Muscle of leg (tissue), 16 donors: Measurements from ENCODE around the gene GTPBP6. TPM values are rescaled to one million over a fixed set of nuclear protein-coding genes. Genes with fewer than 3 reads are reported as not detected.

Source experiments
- DNase-seq: peaks from one replicate; pipeline ENCODE4 v3.0.0; 2013
- H3K27ac ChIP-seq: one replicate; pipeline ENCODE4 v1.5.1; 2013; ENCODE audit warnings: mild to moderate bottlenecking, low read length, control low read depth
- H3K27me3 ChIP-seq: one replicate; pipeline ENCODE4 v1.6.1; 2013; ENCODE audit warnings: low read length; ENCODE audit not compliant: control insufficient read depth, insufficient read depth
- H3K36me3 ChIP-seq: one replicate; pipeline ENCODE4 v1.6.1; 2013; ENCODE audit warnings: low read length; ENCODE audit not compliant: control insufficient read depth, insufficient read depth
- H3K4me1 ChIP-seq: one replicate; pipeline ENCODE4 v1.6.1; 2013; ENCODE audit warnings: low read length; ENCODE audit not compliant: control insufficient read depth, insufficient read depth
- H3K4me3 ChIP-seq: one replicate; pipeline ENCODE4 v1.5.1; 2013; ENCODE audit warnings: low read length, control low read depth
- H3K9me3 ChIP-seq: replicated peaks from 2 replicates; pipeline ENCODE4 v1.6.1; 2013; ENCODE audit warnings: low read depth, low read length; ENCODE audit not compliant: control insufficient read depth
- WGBS: methylation state at CpG from one replicate; pipeline ENCODE4 v1.1.5; 2013; ENCODE audit warnings: missing lambda C conversion rate; ENCODE audit not compliant: insufficient coverage; 5-methylcytosine and 5-hydroxymethylcytosine counted together
- long read RNA-seq, 11 donors: transcript quantifications; one replicate each; lab custom pipeline, GENCODE V29; 2026
- polyA plus RNA-seq, 8 donors: library from polyadenylated mRNA; unstranded; fragments of 120-200 nt; gene quantifications; one replicate each; pipeline versions ENCODE4 v1.2.1 to v1.2.3, GENCODE V29; 2013; ENCODE audit warnings: inconsistent platforms in 1 of 8, low replicate concordance in 1 of 8; ENCODE audit not compliant: insufficient read length in 8 of 8, insufficient read depth in 1 of 8
- total RNA-seq: library from RNA; stranded (reverse); fragments of 120-200 nt; gene quantifications from one replicate; pipeline ENCODE4 v1.2.4, GENCODE V29; 2013

The GTPBP6 gene, protein sequence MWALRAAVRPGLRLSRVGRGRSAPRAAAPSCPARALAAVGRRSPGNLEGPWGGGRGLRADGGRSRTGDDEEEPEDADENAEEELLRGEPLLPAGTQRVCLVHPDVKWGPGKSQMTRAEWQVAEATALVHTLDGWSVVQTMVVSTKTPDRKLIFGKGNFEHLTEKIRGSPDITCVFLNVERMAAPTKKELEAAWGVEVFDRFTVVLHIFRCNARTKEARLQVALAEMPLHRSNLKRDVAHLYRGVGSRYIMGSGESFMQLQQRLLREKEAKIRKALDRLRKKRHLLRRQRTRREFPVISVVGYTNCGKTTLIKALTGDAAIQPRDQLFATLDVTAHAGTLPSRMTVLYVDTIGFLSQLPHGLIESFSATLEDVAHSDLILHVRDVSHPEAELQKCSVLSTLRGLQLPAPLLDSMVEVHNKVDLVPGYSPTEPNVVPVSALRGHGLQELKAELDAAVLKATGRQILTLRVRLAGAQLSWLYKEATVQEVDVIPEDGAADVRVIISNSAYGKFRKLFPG
- total RNA-seq (27.3 TPM), polyA plus RNA-seq (10 to 100 TPM; 45.3 to 63.9 (median 55.2) TPM)
- long read RNA-seq, donor 1, partial matches to known transcripts: 0 of 3 reads
- long read RNA-seq, donor 1, other reads (novel, unspliced or antisense): 0 of 3 reads
- long read RNA-seq, donor 2: 0 reads
- long read RNA-seq, donor 3, transcript GTPBP6-201 (10 exons, 1,907 nt): major isoform, 15 of 24 reads
- long read RNA-seq, donor 3, partial matches to known transcripts: 8 of 24 reads
- long read RNA-seq, donor 3, other reads (novel, unspliced or antisense): 0 of 24 reads
- long read RNA-seq, donor 4, transcript GTPBP6-201 (10 exons, 1,907 nt): major isoform, 8 of 9 reads
- long read RNA-seq, donor 4, partial matches to known transcripts: 0 of 9 reads
- long read RNA-seq, donor 4, other reads (novel, unspliced or antisense): 0 of 9 reads
- long read RNA-seq, donor 5, transcript GTPBP6-201 (10 exons, 1,907 nt): major isoform, 18 of 24 reads
- long read RNA-seq, donor 5, partial matches to known transcripts: 5 of 24 reads
- long read RNA-seq, donor 5, other reads (novel, unspliced or antisense): 0 of 24 reads
- long read RNA-seq, donor 6, transcript GTPBP6-201 (10 exons, 1,907 nt): major isoform, 17 of 31 reads
- long read RNA-seq, donor 6, transcript GTPBP6-202 (4 exons, 2,016 nt): minor isoform, 5 of 31 reads
- long read RNA-seq, donor 6, partial matches to known transcripts: 0 of 31 reads
- long read RNA-seq, donor 6, other reads (novel, unspliced or antisense): 9 of 31 reads
- long read RNA-seq, donor 7, transcript GTPBP6-201 (10 exons, 1,907 nt): major isoform, 17 of 17 reads
- long read RNA-seq, donor 7, partial matches to known transcripts: 0 of 17 reads
- long read RNA-seq, donor 7, other reads (novel, unspliced or antisense): 0 of 17 reads
- long read RNA-seq, donor 8, partial matches to known transcripts: 0 of 5 reads
- long read RNA-seq, donor 8, other reads (novel, unspliced or antisense): 0 of 5 reads
- long read RNA-seq, donor 9, transcript GTPBP6-201 (10 exons, 1,907 nt): major isoform, 7 of 23 reads
- long read RNA-seq, donor 9, partial matches to known transcripts: 13 of 23 reads
- long read RNA-seq, donor 9, other reads (novel, unspliced or antisense): 0 of 23 reads
- long read RNA-seq, donor 10, transcript GTPBP6-201 (10 exons, 1,907 nt): major isoform, 10 of 12 reads
- long read RNA-seq, donor 10, partial matches to known transcripts: 0 of 12 reads
- long read RNA-seq, donor 10, other reads (novel, unspliced or antisense): 0 of 12 reads
- long read RNA-seq, donor 11, transcript GTPBP6-201 (10 exons, 1,907 nt): major isoform, 6 of 7 reads
- long read RNA-seq, donor 11, partial matches to known transcripts: 0 of 7 reads
- long read RNA-seq, donor 11, other reads (novel, unspliced or antisense): 0 of 7 reads

DNA sequence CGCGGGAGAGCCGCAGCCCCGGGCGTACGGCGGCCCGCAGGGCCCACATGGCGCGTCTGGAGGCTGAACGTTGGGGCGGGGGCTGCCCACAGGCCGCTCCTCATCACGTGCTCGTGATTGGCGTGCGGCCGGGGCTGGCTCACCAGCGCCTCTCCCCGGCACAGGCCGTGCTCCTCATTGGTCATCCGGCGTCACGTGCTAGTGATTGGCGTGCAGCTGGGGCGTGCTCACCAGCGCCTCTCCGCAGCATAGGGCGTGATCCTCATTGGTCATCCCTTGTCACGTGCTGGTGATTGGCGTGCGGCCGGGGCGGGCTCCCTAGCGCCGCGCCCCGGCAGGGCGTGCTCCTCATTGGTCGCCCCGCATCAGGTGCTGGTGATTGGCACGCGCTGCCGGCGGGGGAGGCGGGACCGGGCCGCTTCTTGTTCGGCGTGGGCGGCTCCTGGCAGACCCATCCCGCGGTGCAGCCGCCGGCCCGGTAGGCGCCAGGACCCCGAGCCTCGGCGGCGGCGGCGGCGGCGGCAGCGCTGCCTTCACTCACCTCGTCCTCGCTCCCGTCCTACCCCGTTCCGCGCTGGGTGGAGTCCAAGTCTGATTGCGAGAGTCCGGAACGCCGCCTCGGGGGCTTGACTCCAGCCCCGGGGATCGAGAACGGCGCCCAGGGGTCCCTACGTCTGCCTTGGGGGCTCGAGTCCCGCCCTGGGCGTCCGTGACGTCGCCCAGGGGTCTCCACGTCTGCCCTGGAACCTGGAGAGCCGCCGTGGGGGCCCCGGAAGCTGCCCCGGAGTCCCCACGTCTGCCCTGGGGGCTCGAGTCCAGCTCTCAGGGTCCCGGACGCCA, at the start of gene GTPBP6:
GTPBP6 (minus strand) TSS at position 58 of the 840 bp plus-strand sequence; CDS start at position 49, 9 bp downstream.
- Histone ChIP-seq H3K36me3 (peaks cover 23% of the 10 kb centered on the region), H3K4me1 (peaks cover 19% of the 10 kb centered on the region), H3K4me3 (peak within 1 kb of the TSS; percentile 90), H3K27me3 (no peaks in the 10 kb centered on the region), H3K27ac (peak within 1 kb of the TSS; percentile 95), H3K9me3 (peaks cover 5% of the 10 kb centered on the region)
- peak; percentile 100 for DNase-seq
- under 1% methylated on average over 97 of the region's 97 CpGs for WGBS

DNA sequence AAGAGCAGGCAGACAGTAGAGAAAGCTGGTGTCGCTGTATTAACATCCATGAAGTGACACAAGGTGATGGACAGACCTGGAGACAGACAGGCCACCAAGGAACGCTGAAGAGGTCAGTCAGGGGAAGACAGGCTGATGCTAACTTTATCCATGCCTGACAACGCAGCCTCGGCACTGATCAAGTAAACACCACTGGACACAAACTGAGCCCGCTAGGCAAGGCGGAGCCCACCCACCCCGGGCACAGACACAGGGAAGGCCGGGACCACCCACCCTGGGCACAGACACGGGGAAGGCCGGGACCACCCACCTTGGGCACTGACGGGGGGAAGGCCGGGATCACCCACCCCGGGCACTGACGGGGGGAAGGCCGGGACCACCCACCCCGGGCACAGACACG, 49.3 kb upstream of the GTPBP6 start:
- Histone ChIP-seq H3K27ac (peak overlapping the region; percentile 88), H3K36me3 (peaks cover 7% of the 10 kb centered on the region), H3K4me1 (peaks cover 23% of the 10 kb centered on the region), H3K9me3 (peaks cover 12% of the 10 kb centered on the region), H3K4me3 (no peak overlapping the region), H3K27me3 (peaks cover 11% of the 10 kb centered on the region)
- DNase-seq: no peak
- 94% methylated on average over 7 of the region's 17 CpGs for WGBS

- no peak overlapping the region for H3K4me3 ChIP-seq
- 81% methylated on average over 14 of the region's 16 CpGs for WGBS
- DNase-seq: no peak
These were observed 48.8 kb upstream of the GTPBP6 start for GRCh38 chrX:367349-367748.

DNA sequence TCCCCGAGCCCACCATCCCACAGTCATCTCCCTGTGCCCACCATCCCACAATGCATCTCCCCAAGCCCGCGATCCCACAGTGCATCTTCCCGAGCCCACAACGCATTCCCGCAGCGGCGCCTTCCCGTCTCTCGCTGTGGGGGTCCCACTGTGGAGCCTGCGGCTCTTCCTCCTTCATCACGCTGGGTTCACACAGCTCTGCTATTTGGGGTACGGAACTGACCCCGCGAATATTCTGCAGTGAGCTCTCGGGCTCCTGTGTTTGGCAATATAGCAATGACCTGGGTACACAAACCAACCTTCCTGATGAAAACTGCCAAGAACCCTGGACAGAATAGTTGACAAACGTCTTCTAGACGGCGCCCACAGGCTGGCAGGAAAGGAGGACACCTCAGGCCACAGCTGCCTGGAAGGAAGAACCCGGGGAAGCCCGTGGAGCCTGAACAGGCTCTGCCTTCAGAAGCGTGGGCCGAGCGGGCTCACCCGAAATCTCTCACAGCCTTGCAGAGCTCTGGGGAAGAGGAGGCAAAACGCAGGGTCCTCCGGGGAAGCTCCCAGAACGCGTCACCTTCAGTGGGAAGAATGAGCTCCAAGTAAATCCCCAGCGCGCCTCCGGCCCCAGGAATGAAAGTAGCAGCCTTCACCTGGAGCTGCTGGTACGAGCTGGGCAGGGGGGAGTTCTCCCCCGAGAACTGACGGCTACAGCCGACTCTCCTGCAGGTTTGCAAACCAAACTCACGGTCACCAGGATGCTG, 45.2 kb upstream of the GTPBP6 start:
- DNase-seq: no peak
- WGBS: 97% methylated on average over 36 of the region's 37 CpGs
- no peaks in the 10 kb centered on the region for H3K27me3 ChIP-seq
- H3K36me3 ChIP-seq: peaks cover 29% of the 10 kb centered on the region
- H3K4me3 ChIP-seq: no peak overlapping the region
- H3K27ac ChIP-seq: no peak overlapping the region
- H3K9me3 ChIP-seq: peaks cover 35% of the 10 kb centered on the region
- peaks cover 2% of the 10 kb centered on the region for H3K4me1 ChIP-seq

More at GRCh38 chrX:367349-367748, 48.8 kb upstream of the GTPBP6 start:
- H3K9me3 ChIP-seq: peaks cover 17% of the 10 kb centered on the region
- peaks cover 6% of the 10 kb centered on the region for H3K27me3 ChIP-seq
- H3K4me1 ChIP-seq: peaks cover 21% of the 10 kb centered on the region
- H3K36me3 ChIP-seq: peaks cover 7% of the 10 kb centered on the region
- H3K27ac ChIP-seq: no peak overlapping the region

GRCh38 chrX:362937-363620, 44.5 kb upstream of the GTPBP6 start:
- H3K4me1 ChIP-seq: no peaks in the 10 kb centered on the region
- H3K27ac ChIP-seq: no peak overlapping the region
- 77% methylated on average over 38 of the region's 38 CpGs for WGBS
- peaks cover 35% of the 10 kb centered on the region for H3K9me3 ChIP-seq
- no peaks in the 10 kb centered on the region for H3K27me3 ChIP-seq
- peaks cover 31% of the 10 kb centered on the region for H3K36me3 ChIP-seq
- no peak overlapping the region for H3K4me3 ChIP-seq
- no peak for DNase-seq

GRCh38 chrX:362351-362750, 43.8 kb upstream of the GTPBP6 start:
- WGBS: 93% methylated on average over 7 of the region's 13 CpGs
- no peaks in the 10 kb centered on the region for H3K4me1 ChIP-seq
- peaks cover 37% of the 10 kb centered on the region for H3K36me3 ChIP-seq
- H3K4me3 ChIP-seq: no peak overlapping the region
- H3K27ac ChIP-seq: no peak overlapping the region
- DNase-seq: no peak
- peaks cover 35% of the 10 kb centered on the region for H3K9me3 ChIP-seq
- H3K27me3 ChIP-seq: no peaks in the 10 kb centered on the region

DNA sequence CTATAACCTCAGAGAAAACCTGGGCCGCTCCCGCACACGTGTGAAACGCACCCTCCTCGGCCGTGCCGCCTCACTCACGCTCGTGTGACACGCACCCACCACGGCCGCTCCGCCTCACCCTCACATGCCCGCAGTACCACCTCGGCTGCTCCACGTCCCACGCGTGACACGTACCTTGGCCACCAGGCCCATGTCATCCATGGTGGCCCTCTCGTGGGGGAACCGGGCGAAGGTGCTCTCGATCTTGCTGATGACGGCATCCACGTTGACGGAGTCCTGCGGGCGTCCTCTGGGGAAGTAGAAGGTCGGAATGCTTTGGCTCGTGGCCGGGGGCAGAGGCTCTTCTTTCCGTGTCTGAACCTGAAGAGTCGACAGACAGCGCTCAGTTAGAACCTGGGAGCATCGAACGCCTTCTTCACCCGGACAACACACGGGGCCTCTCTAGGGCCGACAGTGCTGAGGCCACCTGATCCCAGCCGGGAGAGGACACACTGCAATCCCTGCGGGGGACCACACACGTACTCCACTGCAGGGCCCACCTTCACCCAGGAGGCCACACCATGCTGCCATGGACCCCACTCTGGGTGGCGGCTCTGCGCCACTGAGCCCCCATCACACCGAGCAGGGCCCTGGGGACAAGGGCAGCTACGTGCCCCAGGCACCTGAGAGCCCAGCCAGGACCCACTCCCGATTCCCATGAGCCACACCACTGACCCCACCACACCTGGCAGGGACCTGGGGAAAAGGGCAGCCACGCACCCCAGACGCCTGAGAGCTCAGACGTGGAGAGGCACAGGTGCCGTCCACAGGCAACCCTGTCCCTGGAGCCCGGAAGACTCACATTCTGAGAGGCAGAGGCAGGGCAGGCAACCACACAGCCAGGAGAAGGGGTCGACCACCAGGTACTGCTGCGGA, 42.9 kb upstream of the GTPBP6 start:
- WGBS: 98% methylated on average over 54 of the region's 54 CpGs
- Histone ChIP-seq H3K9me3 (peaks cover 35% of the 10 kb centered on the region), H3K4me3 (no peak overlapping the region), H3K27ac (no peak overlapping the region), H3K36me3 (peaks cover 37% of the 10 kb centered on the region), H3K4me1 (no peaks in the 10 kb centered on the region), H3K27me3 (no peaks in the 10 kb centered on the region)
- no peak for DNase-seq
